ENCODE results near the gene SNCA.

DNA sequence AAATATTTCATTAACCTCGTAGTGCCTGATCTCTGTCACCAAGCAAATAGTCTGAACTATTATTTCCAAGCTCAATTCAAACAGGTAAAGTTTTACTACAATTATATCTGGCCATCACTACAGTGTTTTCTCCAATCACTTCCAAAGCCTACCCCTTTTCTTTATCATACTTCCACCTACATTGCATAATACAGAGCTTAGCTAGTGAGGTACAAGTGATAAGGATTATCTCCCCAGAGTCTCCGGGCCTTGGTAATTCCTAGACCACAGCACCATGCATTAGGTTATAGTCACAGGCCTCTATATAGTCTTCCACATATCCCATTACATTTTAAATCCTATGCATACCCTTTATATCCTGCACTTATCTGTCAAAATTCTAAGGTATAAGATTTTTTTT lies 154.2 kb downstream of the SNCA start:
- TF ChIP-seq, protein P1, sequence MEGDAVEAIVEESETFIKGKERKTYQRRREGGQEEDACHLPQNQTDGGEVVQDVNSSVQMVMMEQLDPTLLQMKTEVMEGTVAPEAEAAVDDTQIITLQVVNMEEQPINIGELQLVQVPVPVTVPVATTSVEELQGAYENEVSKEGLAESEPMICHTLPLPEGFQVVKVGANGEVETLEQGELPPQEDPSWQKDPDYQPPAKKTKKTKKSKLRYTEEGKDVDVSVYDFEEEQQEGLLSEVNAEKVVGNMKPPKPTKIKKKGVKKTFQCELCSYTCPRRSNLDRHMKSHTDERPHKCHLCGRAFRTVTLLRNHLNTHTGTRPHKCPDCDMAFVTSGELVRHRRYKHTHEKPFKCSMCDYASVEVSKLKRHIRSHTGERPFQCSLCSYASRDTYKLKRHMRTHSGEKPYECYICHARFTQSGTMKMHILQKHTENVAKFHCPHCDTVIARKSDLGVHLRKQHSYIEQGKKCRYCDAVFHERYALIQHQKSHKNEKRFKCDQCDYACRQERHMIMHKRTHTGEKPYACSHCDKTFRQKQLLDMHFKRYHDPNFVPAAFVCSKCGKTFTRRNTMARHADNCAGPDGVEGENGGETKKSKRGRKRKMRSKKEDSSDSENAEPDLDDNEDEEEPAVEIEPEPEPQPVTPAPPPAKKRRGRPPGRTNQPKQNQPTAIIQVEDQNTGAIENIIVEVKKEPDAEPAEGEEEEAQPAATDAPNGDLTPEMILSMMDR (conservative IDR thresholded peaks at IDR 0.05; ENCODE audit: low read depth, low read length): no peak
- no peak for TF ChIP-seq EZH2 (IDR thresholded peaks at IDR 0.05; ENCODE audit: borderline replicate concordance, low read depth, low read length, poor library complexity, severe bottlenecking)

All from A673 (cell line).